Measurements from ENCODE around the gene MAMDC2.

GRCh38 chr9:70040376-70040903 is 3.2 kb upstream of the MAMDC2 start:
- TF ChIP-seq CTCF (IDR thresholded peaks at IDR 0.05) (no peak), POLR2A (IDR thresholded peaks at IDR 0.05) (no peak)

Measured in adrenal gland (tissue), 5 donors.